Measurements from ENCODE around the gene FAM117A. TPM values are rescaled to one million over a fixed set of nuclear protein-coding genes. Genes with fewer than 3 reads are reported as not detected.
A peak's percentile ranks its signal among the peaks of the same experiment; 100 is the strongest.

Gene FAM117A
- total RNA-seq, 1 donor from 2014 or later = 11.9 TPM

DNA sequence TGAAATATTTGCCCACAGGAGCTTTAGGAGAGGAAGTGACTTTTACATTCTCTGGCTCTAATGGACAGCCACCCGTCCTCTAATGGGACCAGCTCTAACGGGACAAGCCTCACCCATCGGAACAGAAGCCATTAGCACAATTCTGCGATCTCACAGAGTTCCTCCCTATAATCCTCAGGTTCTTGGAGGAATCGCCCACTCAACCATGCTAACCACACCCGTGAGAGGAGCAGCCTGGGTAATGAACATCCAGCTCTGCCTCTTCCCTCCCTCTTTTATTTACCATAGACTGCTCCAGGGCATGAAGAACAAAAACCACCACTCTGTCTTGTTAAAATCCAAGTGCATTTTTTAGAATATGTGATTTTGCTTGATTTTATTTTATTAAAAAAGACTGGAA, 63.0 kb downstream of the FAM117A start:
- DNase-seq = no peak
- Mint-ChIP-seq H3K27me3 (ENCODE audit: unreplicated experiment) (peaks cover 10% of the 10 kb centered on the region), H3K27ac (ENCODE audit: unreplicated experiment) (peak overlapping the region; percentile 71), H3K9me3 (ENCODE audit: unreplicated experiment) (peaks cover 3% of the 10 kb centered on the region), H3K4me1 (ENCODE audit: low read depth, unreplicated experiment) (peaks cover 58% of the 10 kb centered on the region), H3K36me3 (ENCODE audit: unreplicated experiment) (peaks cover 5% of the 10 kb centered on the region), H3K4me3 (ENCODE audit: unreplicated experiment) (no peak overlapping the region)
- TF ChIP-seq, protein P1, sequence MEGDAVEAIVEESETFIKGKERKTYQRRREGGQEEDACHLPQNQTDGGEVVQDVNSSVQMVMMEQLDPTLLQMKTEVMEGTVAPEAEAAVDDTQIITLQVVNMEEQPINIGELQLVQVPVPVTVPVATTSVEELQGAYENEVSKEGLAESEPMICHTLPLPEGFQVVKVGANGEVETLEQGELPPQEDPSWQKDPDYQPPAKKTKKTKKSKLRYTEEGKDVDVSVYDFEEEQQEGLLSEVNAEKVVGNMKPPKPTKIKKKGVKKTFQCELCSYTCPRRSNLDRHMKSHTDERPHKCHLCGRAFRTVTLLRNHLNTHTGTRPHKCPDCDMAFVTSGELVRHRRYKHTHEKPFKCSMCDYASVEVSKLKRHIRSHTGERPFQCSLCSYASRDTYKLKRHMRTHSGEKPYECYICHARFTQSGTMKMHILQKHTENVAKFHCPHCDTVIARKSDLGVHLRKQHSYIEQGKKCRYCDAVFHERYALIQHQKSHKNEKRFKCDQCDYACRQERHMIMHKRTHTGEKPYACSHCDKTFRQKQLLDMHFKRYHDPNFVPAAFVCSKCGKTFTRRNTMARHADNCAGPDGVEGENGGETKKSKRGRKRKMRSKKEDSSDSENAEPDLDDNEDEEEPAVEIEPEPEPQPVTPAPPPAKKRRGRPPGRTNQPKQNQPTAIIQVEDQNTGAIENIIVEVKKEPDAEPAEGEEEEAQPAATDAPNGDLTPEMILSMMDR (IDR thresholded peaks at IDR 0.05; ENCODE audit: partially characterized antibody, unreplicated experiment) = no peak

GRCh38 chr17:49699966-49700575, 63.9 kb downstream of the FAM117A start:
- peaks cover 2% of the 10 kb centered on the region for H3K9me3 Mint-ChIP-seq (ENCODE audit: unreplicated experiment)
- peak overlapping the region; percentile 64 for H3K4me3 Mint-ChIP-seq (ENCODE audit: unreplicated experiment)
- peaks cover 13% of the 10 kb centered on the region for H3K27me3 Mint-ChIP-seq (ENCODE audit: unreplicated experiment)
- peak overlapping the region; percentile 71 for H3K27ac Mint-ChIP-seq (ENCODE audit: unreplicated experiment)
- TF ChIP-seq, protein P1 (IDR thresholded peaks at IDR 0.05; ENCODE audit: partially characterized antibody, unreplicated experiment) = no peak
- H3K36me3 Mint-ChIP-seq (ENCODE audit: unreplicated experiment) = peaks cover under 1% of the 10 kb centered on the region
- peak; percentile 41 for DNase-seq
- H3K4me1 Mint-ChIP-seq (ENCODE audit: low read depth, unreplicated experiment) = peaks cover 59% of the 10 kb centered on the region

- Mint-ChIP-seq H3K36me3 (ENCODE audit: unreplicated experiment) (no peaks in the 10 kb centered on the region), H3K4me3 (ENCODE audit: unreplicated experiment) (peak overlapping the region; percentile 20), H3K9me3 (ENCODE audit: unreplicated experiment) (peaks cover 1% of the 10 kb centered on the region), H3K4me1 (ENCODE audit: low read depth, unreplicated experiment) (peaks cover 48% of the 10 kb centered on the region), H3K27me3 (ENCODE audit: unreplicated experiment) (peaks cover 15% of the 10 kb centered on the region), H3K27ac (ENCODE audit: unreplicated experiment) (peak overlapping the region; percentile 33)
- TF ChIP-seq, protein P1 (IDR thresholded peaks at IDR 0.05; ENCODE audit: partially characterized antibody, unreplicated experiment) = no peak
- no peak for DNase-seq
These were observed 65.9 kb downstream of the FAM117A start for GRCh38 chr17:49698005-49698404.

DNA sequence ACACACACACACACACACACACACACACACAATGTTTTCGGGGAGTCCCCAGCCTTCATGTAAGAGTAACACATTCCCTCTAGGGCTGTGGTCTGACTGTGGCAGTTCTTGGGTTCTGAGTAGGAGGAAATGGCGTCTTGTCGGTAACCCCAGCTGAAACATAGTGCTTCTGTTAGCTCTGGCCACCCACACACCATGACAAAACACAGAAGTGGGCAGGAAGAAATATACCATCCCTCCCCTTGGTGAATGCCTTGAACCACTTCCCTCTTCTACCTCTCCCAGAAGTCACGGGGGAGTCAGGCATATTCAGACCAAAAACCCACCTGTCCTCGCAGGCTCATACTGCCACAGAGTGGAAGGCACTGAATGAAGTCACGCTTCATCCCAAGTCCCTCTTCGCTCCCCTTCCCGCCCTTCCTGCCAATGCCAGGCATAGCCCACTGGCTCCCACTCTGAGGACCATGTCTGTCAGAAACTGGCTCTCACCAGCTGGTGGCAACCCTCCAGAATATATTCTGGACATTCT, 67.6 kb downstream of the FAM117A start:
- Mint-ChIP-seq H3K4me3 (ENCODE audit: unreplicated experiment) (no peak overlapping the region), H3K36me3 (ENCODE audit: unreplicated experiment) (no peaks in the 10 kb centered on the region), H3K27me3 (ENCODE audit: unreplicated experiment) (peaks cover 15% of the 10 kb centered on the region), H3K27ac (ENCODE audit: unreplicated experiment) (no peak overlapping the region), H3K4me1 (ENCODE audit: low read depth, unreplicated experiment) (peaks cover 53% of the 10 kb centered on the region), H3K9me3 (ENCODE audit: unreplicated experiment) (peaks cover 1% of the 10 kb centered on the region)
- no peak for DNase-seq
- TF ChIP-seq, protein P1 (IDR thresholded peaks at IDR 0.05; ENCODE audit: partially characterized antibody, unreplicated experiment) = no peak

DNA sequence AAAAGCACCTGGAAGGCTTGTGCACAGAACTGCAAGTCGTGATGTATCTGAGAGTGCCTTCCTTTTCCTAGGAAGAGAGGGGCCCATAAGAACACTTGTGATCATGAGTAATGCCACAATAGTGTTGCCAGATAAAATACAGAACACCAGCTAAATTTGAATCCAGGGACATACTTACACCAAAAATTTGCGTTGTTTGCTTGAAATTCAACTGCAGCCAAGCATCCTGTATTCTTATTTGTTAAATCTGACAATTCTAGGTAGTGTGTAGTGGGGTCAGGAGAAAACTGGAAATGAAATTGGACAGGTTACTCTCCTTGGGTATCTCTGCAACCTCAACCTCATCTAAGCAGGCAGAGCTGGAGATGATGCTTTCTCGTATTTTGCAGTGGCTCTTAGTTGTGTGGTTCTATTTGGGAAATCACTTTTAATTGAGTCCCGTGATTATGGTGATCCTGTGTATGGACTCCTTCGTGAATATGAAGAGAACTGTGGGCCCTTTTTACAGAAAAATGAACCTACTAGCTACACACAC, 68.2 kb downstream of the FAM117A start:
- Mint-ChIP-seq H3K36me3 (ENCODE audit: unreplicated experiment) (no peaks in the 10 kb centered on the region), H3K4me3 (ENCODE audit: unreplicated experiment) (no peak overlapping the region), H3K27ac (ENCODE audit: unreplicated experiment) (no peak overlapping the region), H3K27me3 (ENCODE audit: unreplicated experiment) (peaks cover 12% of the 10 kb centered on the region), H3K4me1 (ENCODE audit: low read depth, unreplicated experiment) (peaks cover 52% of the 10 kb centered on the region), H3K9me3 (ENCODE audit: unreplicated experiment) (peaks cover 1% of the 10 kb centered on the region)
- no peak for DNase-seq
- TF ChIP-seq, protein P1 (IDR thresholded peaks at IDR 0.05; ENCODE audit: partially characterized antibody, unreplicated experiment) = no peak

All from glutamatergic neuron (in vitro differentiated cells).